Small intestine (tissue), 7 donors: Measurements from ENCODE around the gene POM121. TPM values are rescaled to one million over a fixed set of nuclear protein-coding genes. Genes with fewer than 3 reads are reported as not detected.
"Not testable (repeated sequence)": the region's sequence is repeated elsewhere in the genome, so short reads cannot be mapped to it uniquely, and the experiment has no call there.

Experiments
- DNase-seq, 2 donors: peaks; one replicate each; pipeline versions ENCODE4 v3.0.0 to v3.0.0-alpha.2; 2013
- FAIRE-seq: peaks from 2 replicates; lab custom pipeline; 2012; peaks lifted over from hg19 to GRCh38; lab: Jason Lieb, UNC
- H3K27ac ChIP-seq, 3 donors: one replicate each; pipeline ENCODE4 v1.5.1; 2013; ENCODE audit warnings: low read length in 2 of 3, mild to moderate bottlenecking in 2 of 3, control low read depth in 1 of 3, inconsistent platforms in 1 of 3, low read depth in 1 of 3, moderate library complexity in 1 of 3
- H3K27me3 ChIP-seq, 3 donors: one replicate each; pipeline ENCODE4 v1.6.1; 2013; ENCODE audit warnings: low read length in 3 of 3, inconsistent platforms in 1 of 3; ENCODE audit not compliant: control insufficient read depth in 3 of 3, insufficient read depth in 3 of 3
- H3K36me3 ChIP-seq, 3 donors: one replicate each; pipeline ENCODE4 v1.6.1; 2013; ENCODE audit warnings: low read length in 3 of 3, inconsistent platforms in 1 of 3, low read depth in 1 of 3, mild to moderate bottlenecking in 1 of 3, moderate library complexity in 1 of 3; ENCODE audit not compliant: control insufficient read depth in 3 of 3, insufficient read depth in 2 of 3
- H3K4me1 ChIP-seq, 3 donors: one replicate each; pipeline ENCODE4 v1.6.1; 2013; ENCODE audit warnings: low read length in 2 of 3, inconsistent platforms in 1 of 3, low read depth in 1 of 3, mild to moderate bottlenecking in 1 of 3, moderate library complexity in 1 of 3; ENCODE audit not compliant: control insufficient read depth in 3 of 3, insufficient read depth in 2 of 3
- H3K4me3 ChIP-seq, 3 donors: one replicate each; pipeline ENCODE4 v1.5.1; 2013; ENCODE audit warnings: low read length in 3 of 3, control low read depth in 1 of 3, inconsistent platforms in 1 of 3, low read depth in 1 of 3, mild to moderate bottlenecking in 1 of 3, moderate library complexity in 1 of 3
- H3K9me3 ChIP-seq, 2 donors: one replicate each; pipeline ENCODE4 v1.6.1; 2013; ENCODE audit warnings: low read depth in 1 of 2, low read length in 1 of 2; ENCODE audit not compliant: control insufficient read depth in 2 of 2, insufficient read depth in 1 of 2
- WGBS, 3 donors: extraction: QIAGEN DNeasy Blood & Tissue Kit; methylation state at CpG; one replicate each; pipeline ENCODE4 v1.1.7; 2013; 5-methylcytosine and 5-hydroxymethylcytosine counted together
- polyA plus RNA-seq, 4 donors: library from polyadenylated mRNA; stranded (reverse) in 3 of 4; unstranded in 1 of 4; fragments of 200-250 nt in 3 of 4; fragments of 120-200 nt in 1 of 4; gene quantifications; one replicate each; pipeline versions ENCODE4 v1.2.1 to v1.2.3, GENCODE V29; 2013
- donor health status: healthy with polysubstance abuse.
- donor health status: control.
- donor health status: control.
- donor health status: Bipolar disorder and iron deficiency.
- donor health status: healthy.

Gene POM121
- polyA plus RNA-seq, 4 donors = 13.5 to 42.7 (median 19.0) TPM

GRCh38 chr7:72913750-72914149 is 11.1 kb upstream of the POM121 start:
- not testable (repeated sequence) for FAIRE-seq, H3K4me1 ChIP-seq
- 82 to 89% (median 88%) methylated on average over 10 of the region's 10 CpGs for WGBS, 3 donors

GRCh38 chr7:72914756-72915525 is 10.0 kb upstream of the POM121 start:
- H3K27me3 ChIP-seq, FAIRE-seq, H3K9me3 ChIP-seq, H3K4me3 ChIP-seq, H3K4me1 ChIP-seq: not testable (repeated sequence)
- peak overlapping the region in 2 of 3 donors; percentile 9 to 68 for H3K27ac ChIP-seq
- 38 to 57% (median 41%) methylated on average over 9 of the region's 9 CpGs for WGBS, 3 donors
- peak; percentile 84 to 89 for DNase-seq
- H3K36me3 ChIP-seq = peaks cover 0 to 42% (median 6%) of the 10 kb centered on the region in 3 donors

More at GRCh38 chr7:72913750-72914149, 11.1 kb upstream of the POM121 start:
- DNase-seq, H3K4me3 ChIP-seq, H3K27me3 ChIP-seq, H3K9me3 ChIP-seq, H3K27ac ChIP-seq: not testable (repeated sequence)
- H3K36me3 ChIP-seq = peaks cover 0 to 39% (median 6%) of the 10 kb centered on the region in 3 donors

- Histone ChIP-seq H3K36me3 (peaks cover 0 to 26% (median 0%) of the 10 kb centered on the region in 3 donors), H3K4me1 (peaks cover 0 to 6% (median 0%) of the 10 kb centered on the region in 3 donors), H3K4me3 (no peak overlapping the region), H3K27ac (no peak overlapping the region), H3K9me3 (no peaks in the 10 kb centered on the region), H3K27me3 (no peaks in the 10 kb centered on the region)
- WGBS, 3 donors = 91 to 95% (median 94%) methylated on average over 4 of the region's 4 CpGs
- DNase-seq (no peak), FAIRE-seq (no peak)
Observed at GRCh38 chr7:72919256-72919775, 5.6 kb upstream of the POM121 start.

- peaks cover 0 to 4% (median 0%) of the 10 kb centered on the region in 3 donors for H3K4me1 ChIP-seq
- H3K27me3 ChIP-seq = no peaks in the 10 kb centered on the region
- H3K4me3 ChIP-seq = peak overlapping the region; percentile 66 to 98 (median 73)
- H3K9me3 ChIP-seq = no peaks in the 10 kb centered on the region
- WGBS, 3 donors = 0 to 1% (median 0%) methylated on average over 5 of the region's 5 CpGs
- H3K27ac ChIP-seq = peak overlapping the region; percentile 91 to 98 (median 95)
- H3K36me3 ChIP-seq = peaks cover 2 to 22% (median 9%) of the 10 kb centered on the region in 3 donors
- no peak for DNase-seq
- FAIRE-seq = no peak
Observed at GRCh38 chr7:72924386-72924732, 536 bp upstream of the POM121 start.

GRCh38 chr7:72925546-72926120 is 738 bp downstream of the POM121 start:
- DNase-seq (no peak), FAIRE-seq (no peak)
- Histone ChIP-seq H3K9me3 (no peaks in the 10 kb centered on the region), H3K27ac (peak overlapping the region; percentile 91 to 98 (median 95)), H3K27me3 (no peaks in the 10 kb centered on the region), H3K4me3 (peak overlapping the region; percentile 66 to 98 (median 73)), H3K36me3 (peaks cover 6 to 28% (median 16%) of the 10 kb centered on the region in 3 donors), H3K4me1 (peaks cover 0 to 4% (median 0%) of the 10 kb centered on the region in 3 donors)
- 0 to 1% (median 1%) methylated on average over 12 to 35 of the region's 35 CpGs for WGBS, 3 donors

GRCh38 chr7:72927791-72928190 is 2.9 kb downstream of the POM121 start:
- DNase-seq, H3K27me3 ChIP-seq, H3K4me1 ChIP-seq, H3K27ac ChIP-seq, FAIRE-seq, H3K9me3 ChIP-seq, H3K4me3 ChIP-seq: not testable (repeated sequence)
- WGBS, 3 donors = 94 to 97% (median 96%) methylated on average over 6 of the region's 6 CpGs
- peaks cover 6 to 28% (median 16%) of the 10 kb centered on the region in 3 donors for H3K36me3 ChIP-seq

- H3K4me3 ChIP-seq, H3K27me3 ChIP-seq, H3K4me1 ChIP-seq, FAIRE-seq, H3K27ac ChIP-seq, DNase-seq, H3K9me3 ChIP-seq: not testable (repeated sequence)
- peaks cover 6 to 28% (median 16%) of the 10 kb centered on the region in 3 donors for H3K36me3 ChIP-seq
- WGBS, 3 donors = 89 to 94% (median 91%) methylated on average over 6 of the region's 6 CpGs
Observed at GRCh38 chr7:72928216-72928615, 3.3 kb downstream of the POM121 start.

GRCh38 chr7:72942022-72942705 is 17.3 kb downstream of the POM121 start:
- not testable (repeated sequence) for H3K4me1 ChIP-seq, H3K27ac ChIP-seq, H3K9me3 ChIP-seq, H3K27me3 ChIP-seq, DNase-seq, H3K4me3 ChIP-seq, FAIRE-seq
- WGBS, 3 donors = 79 to 92% (median 84%) methylated on average over 6 to 7 of the region's 20 CpGs
- peaks cover 0 to 33% (median 2%) of the 10 kb centered on the region in 3 donors for H3K36me3 ChIP-seq
